HG02642 (cell line): ENCODE data around the gene RGS6.

Experiments
- ATAC-seq: cut with Tn5 transposase; IDR thresholded peaks from one replicate; pipeline ENCODE4 v1.9.1; 2021; ENCODE audit warnings: mild to moderate bottlenecking; ENCODE audit not compliant: unreplicated experiment, poor library complexity

Gene RGS6

DNA sequence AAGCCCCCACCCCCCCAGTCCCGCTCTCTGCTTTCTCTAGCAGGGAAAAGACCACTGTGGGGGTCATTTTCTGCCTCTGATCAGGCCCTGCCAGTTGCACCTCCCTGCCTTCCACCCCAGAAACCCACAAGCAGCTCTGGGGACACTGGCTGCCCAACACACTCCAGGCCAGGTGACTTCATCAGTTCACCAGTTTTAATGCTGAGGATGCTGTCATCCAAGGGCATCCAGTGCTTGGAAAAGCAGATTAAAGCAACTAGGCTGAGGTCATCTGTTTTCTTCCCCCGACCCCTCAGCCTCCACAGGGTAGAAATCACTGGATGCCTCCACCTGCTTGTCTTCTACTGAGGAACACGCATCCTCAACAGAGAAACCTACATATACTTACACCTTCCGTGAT lies 679.3 kb downstream of the RGS6 start:
- ATAC-seq, result no peak

DNA sequence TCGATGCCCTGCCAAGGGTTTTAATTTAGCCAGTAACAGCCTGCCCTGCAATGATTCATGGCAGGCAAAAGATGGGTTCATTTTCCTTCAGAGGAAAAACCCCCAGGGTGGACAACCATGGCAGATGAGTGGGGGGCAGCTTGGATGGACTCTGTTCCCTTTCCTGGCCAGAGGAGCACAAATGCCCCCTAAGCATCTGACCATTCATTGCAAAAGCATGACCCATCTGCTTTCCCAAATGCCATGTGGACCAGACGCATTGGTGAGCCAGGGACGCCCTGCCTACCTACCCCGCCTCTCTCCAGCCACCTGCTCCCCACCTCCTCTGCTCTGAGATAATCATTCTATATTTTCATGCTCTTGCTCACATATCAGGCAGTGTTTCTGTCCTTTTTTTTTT lies 679.8 kb downstream of the RGS6 start:
- ATAC-seq, result no peak

GRCh38 chr14:72613231-72613974 lies 681.2 kb downstream of the RGS6 start:
- ATAC-seq, result no peak

- ATAC-seq, result no peak
Measured at GRCh38 chr14:72613975-72614319, 681.7 kb downstream of the RGS6 start.

DNA sequence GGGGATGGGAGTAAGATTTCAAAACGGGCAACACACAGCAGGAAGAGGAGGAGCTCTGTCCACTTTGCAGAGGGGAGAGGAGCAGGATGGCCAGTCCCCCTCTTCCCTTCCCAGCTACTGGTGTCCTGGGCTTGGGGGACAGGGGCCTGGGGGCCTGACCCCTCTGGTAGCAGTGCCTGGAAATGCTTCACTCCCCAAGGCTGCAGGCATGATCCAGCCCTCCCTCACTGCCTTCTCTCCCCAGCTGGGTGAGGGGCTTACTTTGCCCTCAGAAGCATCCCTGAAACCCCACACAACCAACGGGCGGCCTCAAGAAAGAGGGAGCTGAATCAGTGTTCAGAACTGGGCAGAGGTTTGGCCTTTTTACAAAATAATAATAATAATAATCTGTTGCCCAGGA lies 682.1 kb downstream of the RGS6 start:
- ATAC-seq, result no peak

DNA sequence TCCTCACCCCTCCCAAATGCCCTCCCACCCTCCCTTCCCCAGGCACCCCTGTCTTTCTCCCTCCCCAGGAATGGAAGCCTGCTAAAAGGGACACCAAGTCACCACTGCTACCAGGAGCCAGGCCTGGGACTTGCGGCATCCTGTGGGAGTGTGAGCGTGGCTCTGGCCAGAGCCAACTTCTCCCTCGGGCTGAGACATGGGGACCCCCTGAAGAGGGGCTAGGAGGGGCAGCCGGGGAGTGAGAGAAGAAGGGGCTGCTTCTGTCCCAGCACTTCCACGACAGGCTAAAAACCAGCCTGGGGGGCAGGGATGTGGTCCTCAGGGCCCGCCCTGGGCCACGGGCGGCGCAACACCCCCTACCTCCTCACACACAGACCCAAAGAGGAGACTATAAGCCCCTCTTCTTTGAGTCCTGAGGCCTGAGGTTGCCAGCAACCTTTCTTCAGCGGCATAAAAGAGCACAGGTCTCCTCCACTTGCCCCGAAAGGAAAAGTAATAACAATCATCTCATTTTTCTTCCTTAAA lies 682.7 kb downstream of the RGS6 start:
- ATAC-seq, result no peak

GRCh38 chr14:72615451-72616121 lies 683.4 kb downstream of the RGS6 start:
- no peak for ATAC-seq
